Uterus (tissue), 2 donors: Measurements from ENCODE around the gene FTH1.

ENCODE experiments used
- POLR2A ChIP-seq, 2 donors: fragments of 450-650 bp; IDR thresholded peaks; one replicate each; pipeline ENCODE4 v1.6.1; 2016; ENCODE audit warnings: antibody characterized with exemption in 2 of 2, mild to moderate bottlenecking in 1 of 2, moderate library complexity in 1 of 2
- TF ChIP-seq, protein P1 (sequence below), 4 experiments: fragments of 200-600 bp in 2 of 4; fragments of 450-650 bp in 2 of 4; sonication (generic) in 2 of 4; IDR thresholded peaks; one replicate each; pipeline ENCODE4 v1.5.1; 2016 to 2019; ENCODE audit warnings: antibody characterized with exemption in 4 of 4, mild to moderate bottlenecking in 2 of 4, moderate library complexity in 1 of 4

DNA sequence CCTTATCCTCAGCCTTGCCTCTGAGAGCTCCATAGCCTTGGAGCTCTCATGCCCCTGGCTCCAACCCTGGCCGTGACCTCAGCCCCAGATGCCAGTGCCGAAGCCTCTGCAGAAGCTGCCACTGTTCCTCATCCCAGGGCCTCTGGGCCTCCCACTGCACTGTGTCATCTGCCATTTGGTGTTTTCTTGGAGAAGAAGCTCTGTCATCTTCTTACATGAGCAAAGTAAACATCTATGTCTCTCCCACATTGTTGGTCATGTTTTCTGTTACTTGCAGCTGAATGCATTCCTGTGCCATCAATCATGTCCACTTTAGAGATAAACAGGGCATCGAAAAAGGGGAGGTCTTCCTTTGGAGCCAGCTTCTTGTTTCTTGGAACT lies 45.0 kb upstream of the FTH1 start:
- TF ChIP-seq, protein P1, sequence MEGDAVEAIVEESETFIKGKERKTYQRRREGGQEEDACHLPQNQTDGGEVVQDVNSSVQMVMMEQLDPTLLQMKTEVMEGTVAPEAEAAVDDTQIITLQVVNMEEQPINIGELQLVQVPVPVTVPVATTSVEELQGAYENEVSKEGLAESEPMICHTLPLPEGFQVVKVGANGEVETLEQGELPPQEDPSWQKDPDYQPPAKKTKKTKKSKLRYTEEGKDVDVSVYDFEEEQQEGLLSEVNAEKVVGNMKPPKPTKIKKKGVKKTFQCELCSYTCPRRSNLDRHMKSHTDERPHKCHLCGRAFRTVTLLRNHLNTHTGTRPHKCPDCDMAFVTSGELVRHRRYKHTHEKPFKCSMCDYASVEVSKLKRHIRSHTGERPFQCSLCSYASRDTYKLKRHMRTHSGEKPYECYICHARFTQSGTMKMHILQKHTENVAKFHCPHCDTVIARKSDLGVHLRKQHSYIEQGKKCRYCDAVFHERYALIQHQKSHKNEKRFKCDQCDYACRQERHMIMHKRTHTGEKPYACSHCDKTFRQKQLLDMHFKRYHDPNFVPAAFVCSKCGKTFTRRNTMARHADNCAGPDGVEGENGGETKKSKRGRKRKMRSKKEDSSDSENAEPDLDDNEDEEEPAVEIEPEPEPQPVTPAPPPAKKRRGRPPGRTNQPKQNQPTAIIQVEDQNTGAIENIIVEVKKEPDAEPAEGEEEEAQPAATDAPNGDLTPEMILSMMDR (IDR thresholded peaks at IDR 0.05): no peak
- no peak for TF ChIP-seq POLR2A (IDR thresholded peaks at IDR 0.05)
